ENCODE data around the gene APLP2.

GRCh38 chr11:130049328-130049771 lies 20.3 kb upstream of the APLP2 start:
- TF ChIP-seq CTCF (IDR thresholded peaks at IDR 0.05), result no peak
- TF ChIP-seq ZFX (IDR thresholded peaks at IDR 0.05; ENCODE audit: borderline replicate concordance), result no peak
